ENCODE data around the gene RETREG2. TPM values are rescaled to one million over a fixed set of nuclear protein-coding genes. Genes with fewer than 3 reads are reported as not detected.

RETREG2 gene
- total RNA-seq, 1 experiment from 2014 or later = 63.7 TPM

DNA sequence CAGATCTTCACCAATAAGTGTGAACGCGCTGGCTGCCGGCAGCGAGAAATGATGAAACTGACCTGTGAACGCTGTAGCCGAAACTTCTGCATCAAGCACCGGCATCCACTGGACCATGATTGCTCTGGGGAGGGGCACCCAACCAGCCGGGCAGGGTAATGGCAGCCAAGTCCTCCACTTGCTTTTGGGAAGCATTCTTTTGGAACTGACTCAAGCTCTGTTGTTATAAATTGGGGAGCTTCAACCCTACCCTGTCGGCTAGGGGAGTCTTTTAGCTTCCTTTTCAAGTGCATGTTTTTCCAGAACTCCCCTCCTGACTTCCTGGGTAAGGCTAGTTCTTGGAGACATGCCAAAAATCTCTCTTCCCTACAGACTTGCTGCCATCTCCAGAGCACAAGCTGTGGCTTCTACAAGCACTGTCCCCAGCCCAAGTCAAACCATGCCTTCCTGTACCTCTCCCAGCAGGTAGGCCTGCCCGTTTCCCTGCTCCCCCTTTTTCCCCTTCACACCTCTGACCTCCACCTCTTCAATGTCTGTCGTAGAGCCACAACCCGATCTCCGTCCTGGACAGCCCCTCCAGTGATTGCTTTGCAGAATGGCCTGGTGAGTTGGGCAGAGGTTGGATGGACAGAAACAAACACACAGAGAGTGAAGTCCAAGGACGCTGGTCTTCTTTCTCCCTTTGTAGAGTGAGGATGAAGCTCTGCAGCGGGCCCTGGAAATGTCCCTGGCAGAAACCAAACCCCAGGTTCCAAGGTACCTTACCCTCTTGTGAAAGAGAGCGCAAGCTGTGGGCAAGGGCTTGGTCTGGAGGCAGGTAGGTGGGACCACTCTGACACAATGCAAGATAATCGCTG, 30.0 kb downstream of the RETREG2 start:
- peaks cover 11 to 17% of the 10 kb centered on the region in 2 experiments for H3K4me1 ChIP-seq (ENCODE audit: control insufficient read depth in 1 of 2, insufficient read depth in 2 of 2, low read length in 2 of 2)
- H3K9ac ChIP-seq (ENCODE audit: low read length) = peak overlapping the region; percentile 77; the same call in 1 of the 2 replicates
- peaks cover 10 to 16% of the 10 kb centered on the region in 2 experiments; a peak in 3 of 4 replicates for H3K36me3 ChIP-seq (ENCODE audit: control insufficient read depth in 1 of 2, insufficient read depth in 2 of 2, low read length in 2 of 2)
- peak overlapping the region; percentile 63 for H3K27ac ChIP-seq (ENCODE audit: low read depth, low read length)
- TF ChIP-seq CBX3 (IDR thresholded peaks at IDR 0.05; ENCODE audit: low read depth) (no peak), ZNF274 (IDR thresholded peaks at IDR 0.05; ENCODE audit: low read depth, low read length) (no peak), EGR1 (IDR thresholded peaks at IDR 0.05; ENCODE audit: low read depth) (no peak), TCF7L2 (IDR thresholded peaks at IDR 0.05; ENCODE audit: borderline replicate concordance, extremely low read depth, insufficient read depth, insufficient read length) (no peak), FOSL1 (IDR thresholded peaks at IDR 0.05; ENCODE audit: low read depth) (no peak), SRF (IDR thresholded peaks at IDR 0.05; ENCODE audit: low read depth) (no peak), CEBPB (IDR thresholded peaks at IDR 0.05; ENCODE audit: low read depth) (no peak)
- TF ChIP-seq, protein P1, sequence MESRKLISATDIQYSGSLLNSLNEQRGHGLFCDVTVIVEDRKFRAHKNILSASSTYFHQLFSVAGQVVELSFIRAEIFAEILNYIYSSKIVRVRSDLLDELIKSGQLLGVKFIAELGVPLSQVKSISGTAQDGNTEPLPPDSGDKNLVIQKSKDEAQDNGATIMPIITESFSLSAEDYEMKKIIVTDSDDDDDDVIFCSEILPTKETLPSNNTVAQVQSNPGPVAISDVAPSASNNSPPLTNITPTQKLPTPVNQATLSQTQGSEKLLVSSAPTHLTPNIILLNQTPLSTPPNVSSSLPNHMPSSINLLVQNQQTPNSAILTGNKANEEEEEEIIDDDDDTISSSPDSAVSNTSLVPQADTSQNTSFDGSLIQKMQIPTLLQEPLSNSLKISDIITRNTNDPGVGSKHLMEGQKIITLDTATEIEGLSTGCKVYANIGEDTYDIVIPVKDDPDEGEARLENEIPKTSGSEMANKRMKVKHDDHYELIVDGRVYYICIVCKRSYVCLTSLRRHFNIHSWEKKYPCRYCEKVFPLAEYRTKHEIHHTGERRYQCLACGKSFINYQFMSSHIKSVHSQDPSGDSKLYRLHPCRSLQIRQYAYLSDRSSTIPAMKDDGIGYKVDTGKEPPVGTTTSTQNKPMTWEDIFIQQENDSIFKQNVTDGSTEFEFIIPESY (IDR thresholded peaks at IDR 0.05; ENCODE audit: extremely low read depth, insufficient replicate concordance, low read length) = no peak
- TF ChIP-seq, protein P2, sequence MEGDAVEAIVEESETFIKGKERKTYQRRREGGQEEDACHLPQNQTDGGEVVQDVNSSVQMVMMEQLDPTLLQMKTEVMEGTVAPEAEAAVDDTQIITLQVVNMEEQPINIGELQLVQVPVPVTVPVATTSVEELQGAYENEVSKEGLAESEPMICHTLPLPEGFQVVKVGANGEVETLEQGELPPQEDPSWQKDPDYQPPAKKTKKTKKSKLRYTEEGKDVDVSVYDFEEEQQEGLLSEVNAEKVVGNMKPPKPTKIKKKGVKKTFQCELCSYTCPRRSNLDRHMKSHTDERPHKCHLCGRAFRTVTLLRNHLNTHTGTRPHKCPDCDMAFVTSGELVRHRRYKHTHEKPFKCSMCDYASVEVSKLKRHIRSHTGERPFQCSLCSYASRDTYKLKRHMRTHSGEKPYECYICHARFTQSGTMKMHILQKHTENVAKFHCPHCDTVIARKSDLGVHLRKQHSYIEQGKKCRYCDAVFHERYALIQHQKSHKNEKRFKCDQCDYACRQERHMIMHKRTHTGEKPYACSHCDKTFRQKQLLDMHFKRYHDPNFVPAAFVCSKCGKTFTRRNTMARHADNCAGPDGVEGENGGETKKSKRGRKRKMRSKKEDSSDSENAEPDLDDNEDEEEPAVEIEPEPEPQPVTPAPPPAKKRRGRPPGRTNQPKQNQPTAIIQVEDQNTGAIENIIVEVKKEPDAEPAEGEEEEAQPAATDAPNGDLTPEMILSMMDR (IDR thresholded peaks at IDR 0.05 in 2 of 3, conservative IDR thresholded peaks at IDR 0.05 in 1 of 3; ENCODE audit: borderline replicate concordance in 1 of 3, insufficient read depth in 1 of 3, low read depth in 2 of 3, low read length in 2 of 3) = no peak
- TF ChIP-seq, protein P3, sequence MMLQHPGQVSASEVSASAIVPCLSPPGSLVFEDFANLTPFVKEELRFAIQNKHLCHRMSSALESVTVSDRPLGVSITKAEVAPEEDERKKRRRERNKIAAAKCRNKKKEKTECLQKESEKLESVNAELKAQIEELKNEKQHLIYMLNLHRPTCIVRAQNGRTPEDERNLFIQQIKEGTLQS (IDR thresholded peaks at IDR 0.05) = no peak
- ChIA-PET RAD21 (ENCODE audit: low non-redundant PET in 1 of 2, low total read pairs in 2 of 2, uncharacterized antibody in 2 of 2, unreplicated experiment in 2 of 2) (no interaction called here), CTCF (no interaction called here), POLR2A (interaction anchor here (2.2 kb wide), 1 partner anchor 9 kb away, joined by 18 read pairs; no protein-coding TSS in a partner anchor)
- H4K20me1 ChIP-seq (ENCODE audit: insufficient read depth) = no peaks in the 10 kb centered on the region
- H3K4me2 ChIP-seq (ENCODE audit: low read length) = peak overlapping the region; percentile 94
- no peak for ATAC-seq
- H3K4me3 ChIP-seq (replicated peaks in 1 of 2; ENCODE audit: low read depth in 1 of 2, low read length in 2 of 2) = peak overlapping the region in 1 of 2 experiments; percentile 67; a peak in 1 of 4 replicates
- H3K79me2 ChIP-seq (ENCODE audit: insufficient read depth, low read length) = no peaks in the 10 kb centered on the region
- no peak for DNase-seq (ENCODE audit: low read depth, low spot score)
- no peaks in the 10 kb centered on the region for H3K9me2 ChIP-seq (ENCODE audit: insufficient read depth)
- H2AFZ ChIP-seq (ENCODE audit: low read depth, low read length, poor library complexity, severe bottlenecking) = no peak overlapping the region
- H3K9me3 ChIP-seq (ENCODE audit: control insufficient read depth in 1 of 2, insufficient read depth in 1 of 2, low read depth in 1 of 2, low read length in 2 of 2) = peaks cover 0 to 9% of the 10 kb centered on the region in 2 experiments; a peak in 2 of 4 replicates
- intact Hi-C loops (cut with micrococcal nuclease) = loop anchor here (2.0 kb wide), 1 partner anchor 31 kb away; the partner anchor contains the start of gene CNPPD1
- no TSS peak for BruUV-seq (replicated peaks)
- H3K27me3 ChIP-seq (ENCODE audit: insufficient read depth, low read length) = no peaks in the 10 kb centered on the region

Measured in HCT116 (cell line).